ENCODE results near the gene ARG2.

Gene ARG2

GRCh38 chr14:67619446-67620216, at the start of gene ARG2:
Gene ARG2, plus strand, starts transcription at chr14:67619920. Its CDS starts 58 bp downstream, at chr14:67619978.
- peak; percentile 94 for DNase-seq

GRCh38 chr14:67570453-67570852, 49.3 kb upstream of the ARG2 start:
- DNase-seq: no peak

GRCh38 chr14:67571275-67571990, 48.3 kb upstream of the ARG2 start:
- DNase-seq: peak; percentile 23

GRCh38 chr14:67571991-67572323, 47.8 kb upstream of the ARG2 start:
- no peak for DNase-seq

- no peak for DNase-seq
Observed at GRCh38 chr14:67572608-67573007, 47.1 kb upstream of the ARG2 start.

- DNase-seq: no peak
Observed at GRCh38 chr14:67573228-67574010, 46.3 kb upstream of the ARG2 start.

- DNase-seq: no peak
Observed at GRCh38 chr14:67574156-67574555, 45.6 kb upstream of the ARG2 start.

- DNase-seq: no peak
Observed at GRCh38 chr14:67574806-67575205, 44.9 kb upstream of the ARG2 start.

- DNase-seq: peak; percentile 14
Observed at GRCh38 chr14:67575684-67576083, 44.0 kb upstream of the ARG2 start.

GRCh38 chr14:67576216-67576955, 43.3 kb upstream of the ARG2 start:
- DNase-seq: no peak

GRCh38 chr14:67577181-67577808, 42.4 kb upstream of the ARG2 start:
- no peak for DNase-seq

- DNase-seq: no peak
Observed at GRCh38 chr14:67577909-67578749, 41.6 kb upstream of the ARG2 start.

- no peak for DNase-seq
Observed at GRCh38 chr14:67579040-67579439, 40.7 kb upstream of the ARG2 start.

- DNase-seq: no peak
Observed at GRCh38 chr14:67579636-67580035, 40.1 kb upstream of the ARG2 start.

GRCh38 chr14:67580336-67581171, 39.2 kb upstream of the ARG2 start:
- DNase-seq: no peak

GRCh38 chr14:67581643-67582042, 38.1 kb upstream of the ARG2 start:
- no peak for DNase-seq

GRCh38 chr14:67582061-67582460, 37.7 kb upstream of the ARG2 start:
- no peak for DNase-seq

- peak; percentile 21 for DNase-seq
Observed at GRCh38 chr14:67583711-67584644, 35.7 kb upstream of the ARG2 start.

- no peak for DNase-seq
Observed at GRCh38 chr14:67584978-67585377, 34.7 kb upstream of the ARG2 start.
